IPS-18c (cell line): Measurements from ENCODE around the gene OR2T6.

Experiments
- H3K4me3 ChIP-seq: 2 replicates; pipeline ENCODE4 v1.7.0; 2013; ENCODE audit warnings: low read depth, mild to moderate bottlenecking, low read length, moderate library complexity; ENCODE audit not compliant: insufficient read depth
- H3K9me3 ChIP-seq: one replicate; pipeline ENCODE4 v1.6.1; 2013; ENCODE audit warnings: mild to moderate bottlenecking, low read length, moderate library complexity; ENCODE audit not compliant: control insufficient read depth, insufficient read depth

The OR2T6 gene

GRCh38 chr1:248375446-248375845, at the start of gene OR2T6:
OR2T6 (plus strand) TSS chr1:248375746; CDS start chr1:248387609, 11,863 bp downstream.
- no peaks in the 10 kb centered on the region for H3K9me3 ChIP-seq

DNA sequence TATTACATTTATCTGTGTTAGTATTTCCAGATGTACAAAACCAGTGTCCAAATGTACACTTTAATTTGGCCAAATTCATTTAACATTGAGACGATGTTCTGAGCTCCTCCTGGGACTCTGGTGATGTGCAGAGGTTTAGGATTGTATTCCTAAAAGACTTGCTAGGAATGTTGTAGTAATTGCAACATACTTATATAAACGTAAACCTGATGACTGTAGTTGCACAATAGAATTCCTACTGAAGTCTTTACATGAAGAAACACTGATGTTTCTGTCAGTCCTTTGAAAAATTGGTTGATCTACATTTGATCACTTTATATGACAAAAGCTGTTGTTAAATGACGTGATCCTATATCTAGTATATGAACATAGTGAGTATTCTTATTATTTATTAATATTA, 32.1 kb upstream of the OR2T6 start:
- Histone ChIP-seq H3K9me3 (no peaks in the 10 kb centered on the region), H3K4me3 (no peak overlapping the region)

More at GRCh38 chr1:248375446-248375845, at the start of gene OR2T6:
- H3K4me3 ChIP-seq: no peak within 1 kb of the TSS

GRCh38 chr1:248348475-248348874, 27.1 kb upstream of the OR2T6 start, which contains the start of gene OR14C36:
OR14C36 (plus strand) TSS chr1:248348775; CDS start chr1:248348775, 0 bp downstream.
- H3K9me3 ChIP-seq: no peaks in the 10 kb centered on the region
- no peak within 1 kb of the TSS for H3K4me3 ChIP-seq

DNA sequence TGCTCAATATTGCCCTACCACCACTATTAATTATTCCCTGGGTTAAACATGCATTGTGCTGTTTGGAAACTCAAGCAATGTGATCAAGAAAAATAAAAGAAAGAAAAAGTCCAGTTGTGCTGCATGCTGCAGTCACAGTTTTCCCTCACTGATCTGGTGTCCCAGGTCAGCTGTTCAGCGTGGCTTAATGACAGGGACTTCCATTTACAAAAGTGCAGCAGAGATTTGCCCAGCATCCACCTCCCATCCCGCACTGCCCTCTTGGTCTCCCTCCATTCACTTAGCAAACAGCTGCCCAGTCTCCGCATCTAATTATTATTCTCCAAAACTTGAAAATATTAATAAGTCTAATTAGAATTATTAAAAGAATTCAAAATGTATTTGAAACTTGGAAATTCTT, 16.1 kb upstream of the OR2T6 start:
- peaks cover 5% of the 10 kb centered on the region for H3K9me3 ChIP-seq
- no peak overlapping the region for H3K4me3 ChIP-seq

- Histone ChIP-seq H3K4me3 (no peak within 1 kb of the TSS), H3K9me3 (peaks cover 5% of the 10 kb centered on the region)
Measured at GRCh38 chr1:248361121-248361715, 14.3 kb upstream of the OR2T6 start, which contains the start of gene OR2T4. OR2T4 (plus strand) TSS chr1:248361665; CDS start chr1:248361665, 0 bp downstream.

- Histone ChIP-seq H3K9me3 (peaks cover 4% of the 10 kb centered on the region), H3K4me3 (no peak overlapping the region)
Measured at GRCh38 chr1:248366609-248367008, 8.9 kb upstream of the OR2T6 start.

DNA sequence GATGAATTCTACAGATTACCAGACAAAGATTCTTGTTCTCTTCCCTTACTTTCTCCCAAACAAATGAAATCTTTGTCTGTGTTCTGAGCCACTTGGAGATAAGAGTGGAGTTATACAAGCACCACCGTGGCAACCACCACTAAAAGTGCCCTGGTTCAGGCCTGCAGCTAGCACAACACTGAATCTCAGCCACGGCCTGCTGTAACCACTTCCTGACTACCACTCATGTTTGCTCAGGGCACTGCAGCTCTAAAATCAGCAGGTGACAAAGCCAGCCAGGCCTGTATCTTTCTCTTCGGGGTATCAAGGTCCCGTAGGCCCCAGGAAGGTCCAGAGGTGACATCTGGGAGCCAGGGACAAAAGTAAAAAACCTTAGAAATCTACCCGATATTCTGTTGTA, 3.2 kb upstream of the OR2T6 start:
- peaks cover 4% of the 10 kb centered on the region for H3K9me3 ChIP-seq
- H3K4me3 ChIP-seq: no peak overlapping the region

GRCh38 chr1:248373761-248374160, 1.8 kb upstream of the OR2T6 start:
- H3K4me3 ChIP-seq: no peak overlapping the region
- no peaks in the 10 kb centered on the region for H3K9me3 ChIP-seq

DNA sequence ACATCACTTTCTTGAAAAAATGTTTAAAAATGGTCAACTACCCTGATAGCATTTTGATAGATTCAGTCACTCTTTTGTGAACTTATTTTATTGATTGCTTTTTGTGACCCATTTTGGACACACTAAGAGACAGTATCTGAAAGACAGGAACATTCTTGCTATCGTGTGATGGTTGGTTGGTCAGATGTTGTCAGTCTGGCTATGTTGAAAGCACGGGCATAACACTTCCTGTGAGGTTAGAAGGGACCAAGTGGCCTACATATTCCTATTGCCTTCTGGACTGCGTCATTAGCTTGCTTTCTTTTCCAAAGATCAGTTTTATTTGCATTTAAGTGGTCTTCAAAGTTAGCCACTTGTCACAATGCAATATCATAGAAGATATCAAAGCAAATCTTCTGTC, 1.4 kb downstream of the OR2T6 start:
- no peaks in the 10 kb centered on the region for H3K9me3 ChIP-seq
- H3K4me3 ChIP-seq: no peak overlapping the region

DNA sequence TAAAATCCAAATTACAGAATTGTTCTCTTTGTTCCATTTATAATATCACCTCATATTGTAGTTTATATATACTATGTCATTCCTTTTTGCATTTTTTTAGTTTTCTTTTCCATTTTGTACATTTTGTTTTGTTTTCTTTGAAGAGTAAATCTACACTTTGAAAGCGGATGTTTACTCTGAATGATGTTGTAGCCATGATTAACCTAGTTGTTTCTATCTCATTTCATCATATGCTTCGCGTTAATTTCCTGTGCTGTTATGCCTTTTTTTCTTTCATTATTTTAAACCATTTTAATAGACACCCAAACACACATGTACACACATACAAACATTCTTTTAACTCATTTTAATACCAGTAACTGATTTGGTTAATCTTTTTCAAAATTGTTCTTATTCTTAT, 5.3 kb downstream of the OR2T6 start:
- no peaks in the 10 kb centered on the region for H3K9me3 ChIP-seq

DNA sequence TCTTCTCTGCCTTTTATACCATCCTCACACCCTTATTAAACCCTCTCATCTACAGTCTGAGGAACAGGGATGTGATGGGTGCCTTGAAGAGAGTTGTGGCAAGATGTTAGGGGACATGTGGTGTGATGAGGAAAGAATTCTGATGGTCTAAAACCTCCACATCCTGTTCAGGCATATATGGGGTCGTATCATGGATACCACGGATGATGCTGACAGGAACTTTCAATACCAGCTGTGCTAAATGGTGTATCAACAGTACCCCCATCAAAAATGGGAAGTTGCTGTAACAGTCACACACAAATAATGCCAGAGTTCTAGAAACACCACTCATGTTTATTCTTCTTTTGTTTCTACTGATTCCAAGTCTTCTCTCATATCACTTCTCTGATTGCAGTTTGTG, 12.9 kb downstream of the OR2T6 start:
- H3K9me3 ChIP-seq: no peaks in the 10 kb centered on the region
- H3K4me3 ChIP-seq: no peak overlapping the region

More for the DNA sequence above, 5.3 kb downstream of the OR2T6 start:
- no peak overlapping the region for H3K4me3 ChIP-seq

DNA sequence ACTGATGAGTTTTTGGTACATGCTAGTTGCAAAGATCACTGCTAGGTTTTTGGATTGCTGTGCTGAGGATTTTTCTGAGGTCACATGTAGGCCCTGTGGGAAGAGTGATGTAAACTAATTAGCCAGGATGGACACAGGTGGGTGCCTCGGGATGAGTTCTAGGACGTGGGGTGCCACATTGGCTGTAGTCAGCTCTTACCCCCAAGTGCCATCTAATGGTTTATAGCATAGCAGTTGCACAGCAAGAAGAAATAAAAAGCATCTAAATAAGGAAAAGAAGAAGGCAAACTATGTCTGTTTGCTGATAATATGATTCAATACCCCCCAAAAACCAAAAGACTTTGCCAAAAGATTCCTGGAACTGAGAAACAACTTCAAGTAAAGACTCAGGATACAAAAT, 17.5 kb downstream of the OR2T6 start:
- Histone ChIP-seq H3K9me3 (no peaks in the 10 kb centered on the region), H3K4me3 (no peak overlapping the region)

- Histone ChIP-seq H3K4me3 (no peak within 1 kb of the TSS), H3K9me3 (no peaks in the 10 kb centered on the region)
Measured at GRCh38 chr1:248402748-248403147, 27.2 kb downstream of the OR2T6 start, which contains the start of gene OR2T1. OR2T1 (plus strand) TSS chr1:248403048; CDS start chr1:248406148, 3,100 bp downstream.

DNA sequence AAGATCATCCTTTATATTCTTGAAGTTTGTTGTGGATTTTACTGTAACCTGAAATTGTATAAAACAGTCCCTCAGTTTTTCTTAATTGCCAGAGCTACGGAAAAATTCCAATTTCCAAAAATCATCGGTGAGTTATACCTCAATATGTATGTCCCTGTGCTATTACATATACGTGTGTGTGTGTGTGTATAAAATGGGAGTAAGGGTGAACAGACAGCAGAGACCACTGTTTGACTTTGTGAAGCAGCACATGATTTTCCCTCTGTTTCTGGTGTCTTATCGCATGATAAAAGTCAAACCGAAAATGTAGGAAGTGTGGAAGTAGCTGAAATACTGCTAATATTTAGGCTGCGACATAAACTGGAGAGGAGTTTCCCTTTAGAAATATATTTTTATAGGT, 28.5 kb downstream of the OR2T6 start:
- Histone ChIP-seq H3K9me3 (no peaks in the 10 kb centered on the region), H3K4me3 (no peak overlapping the region)

DNA sequence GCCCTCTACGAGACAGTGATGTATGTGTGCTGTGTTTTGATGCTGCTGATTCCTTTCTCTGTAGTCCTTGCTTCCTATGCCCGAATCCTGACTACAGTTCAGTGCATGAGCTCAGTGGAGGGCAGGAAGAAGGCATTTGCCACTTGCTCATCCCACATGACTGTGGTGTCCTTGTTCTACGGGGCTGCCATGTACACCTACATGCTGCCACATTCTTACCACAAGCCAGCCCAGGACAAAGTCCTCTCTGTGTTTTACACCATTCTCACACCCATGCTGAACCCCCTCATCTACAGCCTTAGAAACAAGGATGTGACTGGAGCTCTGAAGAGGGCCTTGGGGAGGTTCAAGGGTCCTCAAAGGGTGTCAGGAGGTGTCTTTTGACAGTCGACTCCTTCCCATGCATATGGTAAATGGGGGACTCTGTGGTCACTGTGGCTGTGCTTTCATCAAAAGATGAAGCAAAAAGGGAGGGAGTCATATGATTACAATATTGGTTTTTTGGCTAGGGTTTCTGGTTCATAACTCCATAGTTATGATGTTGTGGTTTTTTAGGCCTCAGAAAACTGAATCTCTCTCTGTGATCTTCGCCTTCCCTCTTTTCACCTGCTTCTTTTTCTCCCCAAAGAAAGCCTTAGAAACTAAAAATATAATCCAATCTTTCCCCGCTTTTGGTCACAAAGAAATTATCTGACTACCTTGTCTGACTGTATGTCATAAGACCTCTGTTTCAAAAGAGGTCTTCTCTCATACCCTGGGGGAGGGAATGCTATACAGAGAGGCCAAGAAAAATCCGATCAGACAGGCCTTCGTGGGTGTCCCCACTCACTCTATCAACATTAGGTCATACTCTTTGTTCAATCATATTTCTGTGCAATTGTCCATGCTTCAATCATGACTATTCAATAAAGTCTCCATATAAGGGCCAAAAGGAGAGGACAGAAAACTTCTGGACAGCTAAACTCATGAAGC, 31.5 kb downstream of the OR2T6 start:
- peaks cover 4% of the 10 kb centered on the region for H3K9me3 ChIP-seq

GRCh38 chr1:248416226-248416625, 40.7 kb downstream of the OR2T6 start:
- Histone ChIP-seq H3K4me3 (no peak overlapping the region), H3K9me3 (peaks cover 7% of the 10 kb centered on the region)

More for the DNA sequence above, 31.5 kb downstream of the OR2T6 start:
- no peak overlapping the region for H3K4me3 ChIP-seq

DNA sequence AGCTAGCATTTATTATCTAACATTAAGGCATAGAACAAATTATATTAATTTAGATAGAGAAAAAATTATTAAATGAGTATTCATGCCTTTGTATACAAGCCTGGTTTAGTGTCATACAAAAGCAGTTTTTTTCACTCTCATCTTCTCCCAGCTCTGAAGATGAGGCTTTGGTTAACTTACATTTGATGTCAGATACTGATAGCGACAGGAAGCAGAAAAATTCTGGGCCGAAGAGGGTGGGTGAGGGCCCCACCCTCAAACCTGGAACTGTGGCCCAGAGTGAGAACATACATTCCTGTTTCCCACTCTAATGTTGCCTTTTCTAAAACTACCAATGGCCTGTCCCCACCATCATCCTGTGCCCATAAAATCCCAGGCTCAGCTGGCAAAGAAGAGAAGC, 42.3 kb downstream of the OR2T6 start:
- H3K9me3 ChIP-seq: peaks cover 7% of the 10 kb centered on the region
- H3K4me3 ChIP-seq: no peak overlapping the region

GRCh38 chr1:248421384-248421783, 45.8 kb downstream of the OR2T6 start:
- peaks cover 7% of the 10 kb centered on the region for H3K9me3 ChIP-seq

More at GRCh38 chr1:248421384-248421783, 45.8 kb downstream of the OR2T6 start:
- H3K4me3 ChIP-seq: no peak overlapping the region
